Epithelial cell of proximal tubule (primary cell): ENCODE measurements around the gene CD40. TPM values are rescaled to one million over a fixed set of nuclear protein-coding genes. Genes with fewer than 3 reads are reported as not detected.
A peak's percentile ranks its signal among the peaks of the same experiment; 100 is the strongest.

Experiments used
- DNase-seq: peaks from one replicate; pipeline ENCODE4 v3.0.0-alpha.2; 2011; ENCODE audit warnings: low read depth
- H3K4me3 ChIP-seq: 2 replicates; pipeline ENCODE4 v1.5.1; 2011; ENCODE audit warnings: low read depth, mild to moderate bottlenecking, low read length
- total RNA-seq: library from RNA; depleted of rRNA; stranded (reverse); fragments of >200 nt; gene quantifications from 2 replicates; pipeline ENCODE4 v1.2.3, GENCODE V29; 2015
- TF ChIP-seq, protein P1 (sequence below): conservative IDR thresholded peaks from 2 replicates; pipeline ENCODE4 v1.5.1; 2012; ENCODE audit warnings: low read depth, mild to moderate bottlenecking, low read length

The CD40 gene
- total RNA-seq, 1 donor from 2014 or later, result 74.7 TPM

GRCh38 chr20:46172455-46172854 is 54.3 kb downstream of the CD40 start:
- TF ChIP-seq, protein P1, sequence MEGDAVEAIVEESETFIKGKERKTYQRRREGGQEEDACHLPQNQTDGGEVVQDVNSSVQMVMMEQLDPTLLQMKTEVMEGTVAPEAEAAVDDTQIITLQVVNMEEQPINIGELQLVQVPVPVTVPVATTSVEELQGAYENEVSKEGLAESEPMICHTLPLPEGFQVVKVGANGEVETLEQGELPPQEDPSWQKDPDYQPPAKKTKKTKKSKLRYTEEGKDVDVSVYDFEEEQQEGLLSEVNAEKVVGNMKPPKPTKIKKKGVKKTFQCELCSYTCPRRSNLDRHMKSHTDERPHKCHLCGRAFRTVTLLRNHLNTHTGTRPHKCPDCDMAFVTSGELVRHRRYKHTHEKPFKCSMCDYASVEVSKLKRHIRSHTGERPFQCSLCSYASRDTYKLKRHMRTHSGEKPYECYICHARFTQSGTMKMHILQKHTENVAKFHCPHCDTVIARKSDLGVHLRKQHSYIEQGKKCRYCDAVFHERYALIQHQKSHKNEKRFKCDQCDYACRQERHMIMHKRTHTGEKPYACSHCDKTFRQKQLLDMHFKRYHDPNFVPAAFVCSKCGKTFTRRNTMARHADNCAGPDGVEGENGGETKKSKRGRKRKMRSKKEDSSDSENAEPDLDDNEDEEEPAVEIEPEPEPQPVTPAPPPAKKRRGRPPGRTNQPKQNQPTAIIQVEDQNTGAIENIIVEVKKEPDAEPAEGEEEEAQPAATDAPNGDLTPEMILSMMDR, result no peak
- no peak overlapping the region for H3K4me3 ChIP-seq
- no peak for DNase-seq

DNA sequence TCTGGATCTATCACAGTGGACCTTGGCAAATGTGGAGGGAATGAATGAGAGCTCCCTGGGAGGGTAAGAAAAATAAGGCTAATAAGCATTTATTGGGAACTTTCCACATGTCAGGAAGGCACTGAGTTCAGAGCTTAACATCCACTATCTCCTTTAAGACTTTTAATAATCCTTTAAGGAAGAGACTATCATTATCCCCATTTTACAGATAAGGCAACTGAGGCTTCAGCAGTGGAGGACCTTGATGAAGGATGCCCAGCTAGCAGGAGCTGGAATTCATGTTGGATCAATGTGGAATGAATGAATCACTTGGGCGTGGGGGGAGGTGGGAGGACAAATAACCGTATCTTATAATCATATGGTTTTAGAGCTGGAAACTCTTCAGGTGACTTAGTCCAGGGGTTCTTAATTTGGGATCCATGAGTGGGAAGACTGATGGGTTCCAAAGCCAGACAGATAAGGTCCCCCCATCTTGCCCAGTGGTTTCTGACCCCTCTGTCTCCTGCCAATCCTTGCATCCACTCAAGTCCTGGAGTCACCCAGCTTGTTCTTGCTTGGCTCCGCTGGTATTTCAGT is 54.9 kb downstream of the CD40 start:
- no peak for DNase-seq

DNA sequence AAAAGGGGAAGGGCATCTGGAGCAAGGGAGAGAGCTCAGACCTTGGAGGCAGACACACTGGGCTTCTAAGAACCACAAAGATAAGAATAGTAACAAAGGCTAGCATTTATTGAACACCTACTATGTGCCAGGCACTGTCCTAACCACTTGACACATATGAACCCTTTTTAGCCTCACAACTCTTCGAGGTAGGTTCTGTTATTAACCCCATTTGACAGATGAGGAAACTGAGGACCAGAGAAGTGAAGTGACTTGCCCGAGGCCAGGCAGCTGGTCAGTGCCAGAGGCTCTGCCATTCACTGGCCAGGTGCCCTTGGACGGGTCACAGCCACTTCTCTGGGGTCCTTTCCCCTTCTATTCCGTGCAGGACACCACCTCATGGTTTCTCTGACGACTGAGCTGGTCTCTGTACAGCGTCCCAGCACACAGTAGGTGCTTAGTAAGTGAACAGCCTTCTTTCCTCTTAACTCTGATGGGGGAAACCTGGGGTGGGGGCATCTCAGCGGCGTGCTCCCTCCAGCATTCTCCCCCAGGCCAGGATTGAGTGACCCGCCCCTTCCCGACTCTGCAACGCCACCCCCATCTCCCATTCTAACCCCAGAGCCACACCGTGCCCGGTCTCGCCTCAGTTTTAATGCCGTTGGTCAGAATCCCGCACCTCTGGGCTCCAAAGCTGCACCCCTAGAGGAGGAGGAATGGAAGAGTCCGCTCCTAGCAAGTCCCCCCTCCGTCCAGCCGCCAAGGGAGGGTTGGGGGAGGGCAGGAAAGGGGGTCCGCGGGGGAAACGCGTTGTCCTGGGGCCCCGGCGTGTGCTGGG is 55.7 kb downstream of the CD40 start:
- no peak overlapping the region for H3K4me3 ChIP-seq
- TF ChIP-seq, protein P1, result no peak
- no peak for DNase-seq

More for the DNA sequence above, 54.9 kb downstream of the CD40 start:
- TF ChIP-seq, protein P1, result no peak
- H3K4me3 ChIP-seq, result no peak overlapping the region

DNA sequence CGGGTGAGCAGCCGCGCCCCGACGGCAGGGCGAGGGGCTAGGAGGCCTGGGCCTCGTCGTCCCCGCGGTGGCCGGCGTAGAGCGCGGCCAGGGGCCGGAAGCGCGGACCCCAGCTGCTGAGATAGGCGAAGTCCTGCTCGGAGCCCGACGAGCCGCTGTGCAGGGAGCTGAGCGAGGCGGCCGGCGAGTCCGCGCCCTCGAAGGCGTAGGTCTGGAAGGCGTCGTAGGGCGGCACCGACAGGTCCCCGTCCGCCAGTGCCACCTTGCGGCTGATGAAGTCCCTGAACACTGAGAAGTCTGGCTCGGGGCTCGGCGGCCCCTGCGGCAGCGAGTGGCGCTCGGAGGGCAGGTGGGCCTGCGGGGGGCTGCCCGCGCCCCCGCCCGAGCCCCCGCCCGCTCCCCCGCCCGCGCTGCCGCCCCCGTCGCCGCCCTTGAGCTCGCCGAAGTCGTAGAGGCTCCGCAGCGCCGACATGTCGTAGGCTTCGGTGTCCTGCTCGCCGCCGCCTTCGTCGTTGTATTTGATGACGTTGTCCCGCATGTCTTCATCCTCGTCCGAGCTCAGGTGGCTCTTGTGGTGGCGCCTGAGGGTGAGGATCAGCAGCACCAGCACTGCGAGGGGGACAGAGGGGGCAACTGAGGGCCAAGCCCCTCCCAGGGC is 56.5 kb downstream of the CD40 start:
- no peak overlapping the region for H3K4me3 ChIP-seq
- TF ChIP-seq, protein P1, result peak; percentile 56
- no peak for DNase-seq

GRCh38 chr20:46175127-46175494 is 57.0 kb downstream of the CD40 start:
- no peak overlapping the region for H3K4me3 ChIP-seq
- TF ChIP-seq, protein P1, result no peak
- DNase-seq, result no peak

- H3K4me3 ChIP-seq, result no peak overlapping the region
- TF ChIP-seq, protein P1, result no peak
- no peak for DNase-seq
These were observed 58.7 kb downstream of the CD40 start for GRCh38 chr20:46176739-46177378.
